Neural cell (in vitro differentiated cells): ENCODE results near the gene ATP6V1F. TPM values are rescaled to one million over a fixed set of nuclear protein-coding genes. Genes with fewer than 3 reads are reported as not detected.

Source experiments
- H2AFZ ChIP-seq: fragments of 200-600, 300-800 bp; sonication (generic), shearing (Covaris generic); 2 replicates; pipeline ENCODE4 v1.6.0; 2014; ENCODE audit warnings: low read depth, mild to moderate bottlenecking, antibody characterized with exemption, low read length, moderate library complexity
- H3F3A ChIP-seq: fragments of 200-600 bp; shearing (Covaris generic); 2 replicates; pipeline ENCODE4 v1.6.1; 2016; ENCODE audit warnings: mild to moderate bottlenecking, moderate library complexity, mixed read lengths, antibody characterized with exemption, low read length; ENCODE audit not compliant: insufficient read depth, poor library complexity, severe bottlenecking
- H3K27ac ChIP-seq: fragments of 200-600, 300-800 bp; sonication (generic), shearing (Covaris generic); 2 replicates; pipeline ENCODE4 v1.5.1; 2014; ENCODE audit warnings: mild to moderate bottlenecking, low read length, moderate library complexity
- H3K27me3 ChIP-seq: fragments of 300-800, 200-600 bp; sonication (generic), shearing (Covaris generic); 2 replicates; pipeline ENCODE4 v1.6.0; 2014; ENCODE audit warnings: mild to moderate bottlenecking, low read depth, low read length, moderate library complexity; ENCODE audit not compliant: insufficient read depth
- H3K36me3 ChIP-seq: fragments of 300-800, 200-600 bp; sonication (generic), shearing (Covaris generic); 2 replicates; pipeline ENCODE4 v1.5.1; 2014; ENCODE audit warnings: mild to moderate bottlenecking, antibody characterized with exemption, low read length, moderate library complexity; ENCODE audit not compliant: insufficient read depth
- H3K4me2 ChIP-seq: fragments of 300-800, 200-600 bp; sonication (generic), shearing (Covaris generic); 2 replicates; pipeline ENCODE4 v1.6.0; 2014; ENCODE audit warnings: mild to moderate bottlenecking, low read length
- H3K4me3 ChIP-seq: fragments of 300-800, 200-600 bp; sonication (generic), shearing (Covaris generic); 2 replicates; pipeline ENCODE4 v1.5.1; 2014; ENCODE audit warnings: mild to moderate bottlenecking, low read length, moderate library complexity
- H3K79me2 ChIP-seq: fragments of 200-600 bp; shearing (Covaris generic); replicated peaks from 2 replicates; pipeline ENCODE4 v1.6.0; 2014; ENCODE audit warnings: mild to moderate bottlenecking, low read length, moderate library complexity; ENCODE audit not compliant: insufficient read depth
- H3K9ac ChIP-seq: fragments of 300-800, 200-600 bp; sonication (generic), shearing (Covaris generic); 2 replicates; pipeline ENCODE4 v1.6.1; 2016; ENCODE audit warnings: mild to moderate bottlenecking, low read length, mixed read lengths
- H3K9me2 ChIP-seq: fragments of 200-600 bp; shearing (Covaris generic); 2 replicates; pipeline ENCODE4 v1.6.1; 2016; ENCODE audit warnings: mild to moderate bottlenecking, low read length, mixed read lengths; ENCODE audit not compliant: insufficient read depth
- H3K9me3 ChIP-seq: fragments of 200-600, 300-800 bp; sonication (generic), shearing (Covaris generic); 2 replicates; pipeline ENCODE4 v1.6.1; 2016; ENCODE audit warnings: mild to moderate bottlenecking, mixed run types, low read length, moderate library complexity, mixed read lengths
- H4K20me1 ChIP-seq: fragments of 200-600 bp; shearing (Covaris generic); 2 replicates; pipeline ENCODE4 v1.6.1; 2016; ENCODE audit warnings: mild to moderate bottlenecking, mixed run types; ENCODE audit not compliant: insufficient read depth
- CTCF ChIP-seq: fragments of 450-650 bp; IDR thresholded peaks from 2 replicates; pipeline ENCODE4 v1.5.1; 2014; ENCODE audit warnings: antibody characterized with exemption, mild to moderate bottlenecking, moderate library complexity; ENCODE audit not compliant: poor library complexity, severe bottlenecking
- EP300 ChIP-seq: fragments of 450-650 bp; conservative IDR thresholded peaks from 2 replicates; pipeline ENCODE4 v1.6.1; 2014; ENCODE audit warnings: antibody characterized with exemption, mild to moderate bottlenecking, moderate library complexity; ENCODE audit not compliant: poor library complexity, severe bottlenecking
- EZH2 ChIP-seq: fragments of 200-600, 300-800 bp; shearing (Covaris generic), sonication (generic); IDR thresholded peaks from 2 replicates; pipeline ENCODE4 v1.6.1; 2014; ENCODE audit warnings: antibody characterized with exemption, low read length, borderline replicate concordance, mild to moderate bottlenecking; ENCODE audit not compliant: insufficient read depth, poor library complexity, severe bottlenecking
- MXI1 ChIP-seq: fragments of 450-650 bp; conservative IDR thresholded peaks from 2 replicates; pipeline ENCODE4 v1.6.1; 2014; ENCODE audit warnings: antibody characterized with exemption, mild to moderate bottlenecking; ENCODE audit not compliant: poor library complexity, severe bottlenecking
- POLR2AphosphoS5 ChIP-seq: IDR thresholded peaks from 2 replicates; pipeline ENCODE4 v1.6.1; 2012
- RAD21 ChIP-seq: fragments of 450-650 bp; conservative IDR thresholded peaks from 2 replicates; pipeline ENCODE4 v1.6.1; 2014; ENCODE audit warnings: antibody characterized with exemption, mild to moderate bottlenecking, moderate library complexity
- REST ChIP-seq: IDR thresholded peaks from 2 replicates; pipeline ENCODE4 v1.6.1; 2012; ENCODE audit warnings: borderline replicate concordance
- SMC3 ChIP-seq: fragments of 450-650 bp; conservative IDR thresholded peaks from 2 replicates; pipeline ENCODE4 v1.6.1; 2014; ENCODE audit warnings: antibody characterized with exemption, mild to moderate bottlenecking, moderate library complexity; ENCODE audit not compliant: poor library complexity
- TAF1 ChIP-seq: IDR thresholded peaks from 2 replicates; pipeline ENCODE4 v1.6.1; 2012; ENCODE audit warnings: low read depth
- polyA plus RNA-seq: library from polyadenylated mRNA; depleted of rRNA; stranded (reverse); fragments of >200 nt; gene quantifications from 2 replicates; pipeline ENCODE4 v1.2.3, GENCODE V29; 2014

ATP6V1F gene
- polyA plus RNA-seq, 1 donor from 2014 or later, result 246 TPM

GRCh38 chr7:128832880-128833147, 29.8 kb upstream of the ATP6V1F start:
- Histone ChIP-seq H3K4me2 (no peak overlapping the region), H3K9me3 (no peaks in the 10 kb centered on the region), H3K4me3 (no peak overlapping the region), H3K9ac (peak overlapping the region; percentile 9), H3K27me3 (peaks cover 25% of the 10 kb centered on the region), H3K79me2 (no peaks in the 10 kb centered on the region), H2AFZ (no peak overlapping the region), H3F3A (no peaks in the 10 kb centered on the region), H3K36me3 (no peaks in the 10 kb centered on the region), H3K9me2 (no peaks in the 10 kb centered on the region), H4K20me1 (no peaks in the 10 kb centered on the region), H3K27ac (no peak overlapping the region)
- TF ChIP-seq MXI1 (no peak), POLR2AphosphoS5 (no peak), SMC3 (no peak), EP300 (no peak), RAD21 (no peak), TAF1 (no peak), EZH2 (no peak), REST (no peak), CTCF (no peak)

- no peak overlapping the region for H3K4me2 ChIP-seq
- TF ChIP-seq CTCF (no peak), SMC3 (no peak), POLR2AphosphoS5 (no peak)
- H3K79me2 ChIP-seq, result no peaks in the 10 kb centered on the region
- H3K27me3 ChIP-seq, result peaks cover 25% of the 10 kb centered on the region
- H3K36me3 ChIP-seq, result no peaks in the 10 kb centered on the region
- no peaks in the 10 kb centered on the region for H4K20me1 ChIP-seq
- no peaks in the 10 kb centered on the region for H3K9me2 ChIP-seq
- no peak overlapping the region for H2AFZ ChIP-seq
- no peaks in the 10 kb centered on the region for H3K9me3 ChIP-seq
- H3K9ac ChIP-seq, result no peak overlapping the region
- no peak overlapping the region for H3K4me3 ChIP-seq
- no peak overlapping the region for H3K27ac ChIP-seq
- no peaks in the 10 kb centered on the region for H3F3A ChIP-seq
These were observed 29.3 kb upstream of the ATP6V1F start for GRCh38 chr7:128833148-128833945.
